HepG2 (cell line): Measurements from ENCODE around the gene GFRA4. TPM values are rescaled to one million over a fixed set of nuclear protein-coding genes. Genes with fewer than 3 reads are reported as not detected.

Experiments
- FUBP1 ChIP-seq: sonication (generic); formaldehyde crosslinking; IDR thresholded peaks from 2 replicates; pipeline ENCODE4 v1.5.1; 2020; ENCODE audit warnings: missing genetic modification reagents, mild to moderate bottlenecking, borderline replicate concordance
- KDM2A ChIP-seq: sonication (generic); formaldehyde crosslinking; IDR thresholded peaks from 2 replicates; pipeline ENCODE4 v1.4.0; 2020; ENCODE audit warnings: low read depth, missing genetic modification reagents, borderline replicate concordance
- MLX ChIP-seq: IDR thresholded peaks from 2 replicates; pipeline ENCODE4 v1.6.1; 2016
- PRPF4 ChIP-seq: fragments of 200-400 bp; formaldehyde crosslinking; IDR thresholded peaks from 2 replicates; pipeline ENCODE4 v1.6.1; 2016; ENCODE audit warnings: low read length, low read depth; ENCODE audit not compliant: poor library complexity, severe bottlenecking
- RAD51 ChIP-seq: fragments of 450-650 bp; IDR thresholded peaks from 2 replicates; pipeline ENCODE4 v1.6.1; 2016; ENCODE audit warnings: borderline replicate concordance
- STAG1 ChIP-seq: sonication (generic); formaldehyde crosslinking; IDR thresholded peaks from 2 replicates; pipeline ENCODE4 v1.4.0; 2020; ENCODE audit warnings: missing genetic modification reagents
- YEATS2 ChIP-seq: sonication (generic); formaldehyde crosslinking; IDR thresholded peaks from 2 replicates; pipeline ENCODE4 v1.4.0; 2020; ENCODE audit warnings: missing genetic modification reagents, borderline replicate concordance
- ZNF232 ChIP-seq: sonication (generic); formaldehyde crosslinking; IDR thresholded peaks from 2 replicates; pipeline ENCODE4 v1.4.0; 2020; ENCODE audit warnings: missing genetic modification reagents, borderline replicate concordance
- ZNF552 ChIP-seq: sonication (generic); formaldehyde crosslinking; IDR thresholded peaks from 2 replicates; pipeline ENCODE4 v1.9.0; 2022; ENCODE audit warnings: missing genetic modification reagents, mild to moderate bottlenecking, borderline replicate concordance
- ZNF746 ChIP-seq: sonication (generic); formaldehyde crosslinking; IDR thresholded peaks from 2 replicates; pipeline ENCODE4 v1.8.0; 2022; ENCODE audit warnings: mild to moderate bottlenecking, missing genetic modification reagents
- ZNF768 ChIP-seq: sonication (generic); formaldehyde crosslinking; IDR thresholded peaks from 2 replicates; pipeline ENCODE4 v1.4.0; 2020; ENCODE audit warnings: missing genetic modification reagents
- ZNF841 ChIP-seq: sonication (generic); formaldehyde crosslinking; IDR thresholded peaks from 2 replicates; pipeline ENCODE4 v1.8.1; 2023; ENCODE audit warnings: missing genetic modification reagents, borderline replicate concordance
- polyA plus RNA-seq, 8 experiments: library from polyadenylated mRNA; depleted of rRNA in 3 of 8; stranded (reverse) in 7 of 8; unstranded in 1 of 8; fragments of >200 nt; fragmentation: Illumina TruSeq in 4 of 8; extraction: Trizol in 4 of 8; gene quantifications; 2 replicates each; pipeline versions ENCODE4 v1.2.1 to v1.2.3, GENCODE V29; 2011 to 2016; ENCODE audit warnings: low read depth in 4 of 8, missing spikeins in 1 of 8, mixed read lengths in 1 of 8; ENCODE audit not compliant: insufficient read depth in 1 of 8
- total RNA-seq, 5 experiments: library from RNA; depleted of rRNA; stranded (reverse); fragments of >200 nt; fragmentation: Illumina TruSeq; extraction: Trizol; gene quantifications; 2 replicates each; pipeline ENCODE4 v1.2.3, GENCODE V29; 2016; ENCODE audit warnings: low read depth in 1 of 5
- TF ChIP-seq, protein P1 (sequence below), 2 experiments: IDR thresholded peaks; 2 replicates each; pipeline ENCODE4 v1.6.1; 2011 to 2012; ENCODE audit warnings: low read length in 2 of 2, borderline replicate concordance in 1 of 2, low read depth in 1 of 2, mild to moderate bottlenecking in 1 of 2, moderate library complexity in 1 of 2
- TF ChIP-seq, protein P2 (sequence below), 2 experiments: sonication (generic) in 1 of 2; formaldehyde crosslinking in 1 of 2; IDR thresholded peaks; 2 replicates each; pipeline versions ENCODE4 v1.6.1 to v1.9.0; 2014 to 2022; ENCODE audit warnings: antibody characterized with exemption in 1 of 2, borderline replicate concordance in 1 of 2, inconsistent platforms in 1 of 2, low read depth in 1 of 2, missing genetic modification reagents in 1 of 2

The GFRA4 gene
- total and polyA plus RNA-seq, 2 of the 13 experiments (the other 11 are each of a cell fraction or from before 2014, with no cell fraction given), result not detected

- TF ChIP-seq, protein P1, sequence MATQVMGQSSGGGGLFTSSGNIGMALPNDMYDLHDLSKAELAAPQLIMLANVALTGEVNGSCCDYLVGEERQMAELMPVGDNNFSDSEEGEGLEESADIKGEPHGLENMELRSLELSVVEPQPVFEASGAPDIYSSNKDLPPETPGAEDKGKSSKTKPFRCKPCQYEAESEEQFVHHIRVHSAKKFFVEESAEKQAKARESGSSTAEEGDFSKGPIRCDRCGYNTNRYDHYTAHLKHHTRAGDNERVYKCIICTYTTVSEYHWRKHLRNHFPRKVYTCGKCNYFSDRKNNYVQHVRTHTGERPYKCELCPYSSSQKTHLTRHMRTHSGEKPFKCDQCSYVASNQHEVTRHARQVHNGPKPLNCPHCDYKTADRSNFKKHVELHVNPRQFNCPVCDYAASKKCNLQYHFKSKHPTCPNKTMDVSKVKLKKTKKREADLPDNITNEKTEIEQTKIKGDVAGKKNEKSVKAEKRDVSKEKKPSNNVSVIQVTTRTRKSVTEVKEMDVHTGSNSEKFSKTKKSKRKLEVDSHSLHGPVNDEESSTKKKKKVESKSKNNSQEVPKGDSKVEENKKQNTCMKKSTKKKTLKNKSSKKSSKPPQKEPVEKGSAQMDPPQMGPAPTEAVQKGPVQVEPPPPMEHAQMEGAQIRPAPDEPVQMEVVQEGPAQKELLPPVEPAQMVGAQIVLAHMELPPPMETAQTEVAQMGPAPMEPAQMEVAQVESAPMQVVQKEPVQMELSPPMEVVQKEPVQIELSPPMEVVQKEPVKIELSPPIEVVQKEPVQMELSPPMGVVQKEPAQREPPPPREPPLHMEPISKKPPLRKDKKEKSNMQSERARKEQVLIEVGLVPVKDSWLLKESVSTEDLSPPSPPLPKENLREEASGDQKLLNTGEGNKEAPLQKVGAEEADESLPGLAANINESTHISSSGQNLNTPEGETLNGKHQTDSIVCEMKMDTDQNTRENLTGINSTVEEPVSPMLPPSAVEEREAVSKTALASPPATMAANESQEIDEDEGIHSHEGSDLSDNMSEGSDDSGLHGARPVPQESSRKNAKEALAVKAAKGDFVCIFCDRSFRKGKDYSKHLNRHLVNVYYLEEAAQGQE (IDR thresholded peaks at IDR 0.05; ENCODE audit: borderline replicate concordance in 1 of 2, low read depth in 1 of 2, low read length in 2 of 2), result no peak
- no peak for TF ChIP-seq FUBP1 (CRISPR knock-in tag)
- TF ChIP-seq RAD51, result no peak
- TF ChIP-seq KDM2A, result peak; percentile 83
- peak; percentile 87 for TF ChIP-seq STAG1
- peak; percentile 48; the same call in 1 of the 2 replicates for TF ChIP-seq ZNF768
- TF ChIP-seq ZNF841 (CRISPR knock-in tag), result no peak
- no peak for TF ChIP-seq PRPF4
- TF ChIP-seq, protein P2, sequence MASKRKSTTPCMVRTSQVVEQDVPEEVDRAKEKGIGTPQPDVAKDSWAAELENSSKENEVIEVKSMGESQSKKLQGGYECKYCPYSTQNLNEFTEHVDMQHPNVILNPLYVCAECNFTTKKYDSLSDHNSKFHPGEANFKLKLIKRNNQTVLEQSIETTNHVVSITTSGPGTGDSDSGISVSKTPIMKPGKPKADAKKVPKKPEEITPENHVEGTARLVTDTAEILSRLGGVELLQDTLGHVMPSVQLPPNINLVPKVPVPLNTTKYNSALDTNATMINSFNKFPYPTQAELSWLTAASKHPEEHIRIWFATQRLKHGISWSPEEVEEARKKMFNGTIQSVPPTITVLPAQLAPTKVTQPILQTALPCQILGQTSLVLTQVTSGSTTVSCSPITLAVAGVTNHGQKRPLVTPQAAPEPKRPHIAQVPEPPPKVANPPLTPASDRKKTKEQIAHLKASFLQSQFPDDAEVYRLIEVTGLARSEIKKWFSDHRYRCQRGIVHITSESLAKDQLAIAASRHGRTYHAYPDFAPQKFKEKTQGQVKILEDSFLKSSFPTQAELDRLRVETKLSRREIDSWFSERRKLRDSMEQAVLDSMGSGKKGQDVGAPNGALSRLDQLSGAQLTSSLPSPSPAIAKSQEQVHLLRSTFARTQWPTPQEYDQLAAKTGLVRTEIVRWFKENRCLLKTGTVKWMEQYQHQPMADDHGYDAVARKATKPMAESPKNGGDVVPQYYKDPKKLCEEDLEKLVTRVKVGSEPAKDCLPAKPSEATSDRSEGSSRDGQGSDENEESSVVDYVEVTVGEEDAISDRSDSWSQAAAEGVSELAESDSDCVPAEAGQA (IDR thresholded peaks at IDR 0.05; ENCODE audit: low read depth), result no peak
- TF ChIP-seq, protein P2 (CRISPR knock-in tag; IDR thresholded peaks at IDR 0.05; ENCODE audit: borderline replicate concordance), result no peak
- 0 out of 2 replicates have a peak, but pooled peaks have one; percentile 24 for TF ChIP-seq YEATS2 (CRISPR knock-in tag)
- TF ChIP-seq ZNF232 (CRISPR knock-in tag), result no peak
- TF ChIP-seq ZNF746, result no peak
- no peak for TF ChIP-seq MLX (CRISPR knock-in tag)
- no peak for TF ChIP-seq ZNF552
These were observed 47.7 kb upstream of the GFRA4 start (continued) for GRCh38 chr20:3710703-3711483.
